Activated naive CD4-positive, alpha-beta T cell treated with anti-CD3 and anti-CD28 coated beads, Interleukin-2, amount 10 ng/mL, durations not matched to agents 7 days and 5 days (primary cell): ENCODE data around the gene NOC4L.

Experiments
- CTCF ChIA-PET: fragments of 350-600 bp; sonication (Branson Sonifier 250); formaldehyde crosslinking; loops from one replicate; lab custom pipeline; 2021; ENCODE audit warnings: antibody characterized with exemption; lab: Charles Lee
- DNase-seq: peaks from one replicate; pipeline ENCODE4 v3.0.0-alpha.2; 2020
- H3K27ac Mint-ChIP-seq: one replicate; pipeline ENCODE4 v1.8.0; 2021; ENCODE audit warnings: mild to moderate bottlenecking, moderate library complexity, mixed read lengths
- H3K27me3 Mint-ChIP-seq: one replicate; pipeline ENCODE4 v1.8.0; 2021; ENCODE audit warnings: mild to moderate bottlenecking, mixed read lengths
- H3K36me3 Mint-ChIP-seq: one replicate; pipeline ENCODE4 v1.8.0; 2021; ENCODE audit warnings: mixed read lengths
- H3K4me1 Mint-ChIP-seq: one replicate; pipeline ENCODE4 v1.8.0; 2021; ENCODE audit warnings: mixed read lengths
- H3K4me3 Mint-ChIP-seq: one replicate; pipeline ENCODE4 v1.8.0; 2021; ENCODE audit warnings: mild to moderate bottlenecking, moderate library complexity, mixed read lengths
- H3K9me3 Mint-ChIP-seq: one replicate; pipeline ENCODE4 v1.8.0; 2021; ENCODE audit warnings: mixed read lengths

Gene NOC4L

DNA sequence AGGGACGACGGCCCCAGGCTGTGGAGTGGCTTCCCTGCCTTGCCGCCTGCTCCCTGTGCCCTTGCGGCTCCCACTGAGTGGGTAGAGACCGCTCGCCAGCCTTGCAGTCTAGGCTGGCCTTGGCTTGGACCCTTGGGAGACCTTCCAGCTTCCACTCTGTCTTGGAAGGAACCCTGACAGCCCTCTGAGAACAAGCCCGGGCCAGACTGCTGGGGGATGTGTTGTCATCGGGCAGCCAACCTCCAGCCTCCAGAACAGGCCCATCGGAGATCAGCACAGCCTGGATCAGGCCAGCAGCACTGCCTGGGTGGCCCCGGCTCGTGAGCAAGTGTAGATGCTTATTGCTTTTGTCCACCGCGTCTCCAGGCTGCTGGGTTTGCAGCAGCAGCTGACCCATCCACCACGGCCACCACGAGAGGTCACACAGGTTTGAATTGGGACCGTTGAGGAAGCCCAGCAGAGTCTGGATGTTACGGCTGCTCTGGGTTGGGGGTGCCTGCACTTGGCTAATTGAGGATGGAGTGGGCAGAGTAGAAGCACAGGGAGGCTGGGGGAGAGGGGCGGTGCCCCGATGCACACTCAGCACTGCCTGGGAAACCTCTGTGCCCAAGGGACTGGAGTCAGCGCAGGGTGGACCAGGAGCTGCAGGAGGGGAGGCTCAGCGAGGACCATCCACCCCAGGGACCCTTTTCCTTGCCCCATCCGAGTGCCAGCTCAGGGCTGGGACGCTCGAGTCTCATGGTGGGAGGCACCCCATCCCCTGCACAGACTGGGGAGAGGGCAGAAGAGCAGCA is 55.5 kb downstream of the NOC4L start:
- H3K4me3 Mint-ChIP-seq = no peak overlapping the region
- DNase-seq = no peak
- H3K36me3 Mint-ChIP-seq = no peaks in the 10 kb centered on the region
- no peaks in the 10 kb centered on the region for H3K9me3 Mint-ChIP-seq
- H3K27me3 Mint-ChIP-seq = peaks cover 15% of the 10 kb centered on the region
- CTCF ChIA-PET = no interaction called here
- no peak overlapping the region for H3K27ac Mint-ChIP-seq
- H3K4me1 Mint-ChIP-seq = no peaks in the 10 kb centered on the region

DNA sequence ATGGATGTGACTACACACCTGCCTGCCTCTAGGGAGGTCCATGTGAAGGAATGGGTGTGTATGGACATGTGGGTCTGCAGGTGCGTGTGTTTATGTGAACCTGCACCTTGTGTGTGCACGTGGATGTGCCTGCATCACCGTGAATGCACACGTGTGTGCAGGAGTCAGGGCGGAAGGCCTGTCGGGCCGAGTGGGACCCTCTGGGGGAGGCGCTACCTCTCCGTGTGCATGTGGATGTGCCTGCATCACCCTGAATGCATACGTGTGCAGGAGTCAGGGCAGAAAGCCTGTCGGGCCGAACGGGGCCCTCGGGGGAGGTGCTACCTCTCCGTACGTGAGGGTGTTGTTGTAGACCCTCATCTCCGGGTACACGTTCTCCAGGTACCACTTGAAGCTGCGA is 56.5 kb downstream of the NOC4L start:
- no peaks in the 10 kb centered on the region for H3K4me1 Mint-ChIP-seq
- H3K9me3 Mint-ChIP-seq = no peaks in the 10 kb centered on the region
- CTCF ChIA-PET = no interaction called here
- no peak overlapping the region for H3K27ac Mint-ChIP-seq
- peaks cover 26% of the 10 kb centered on the region for H3K27me3 Mint-ChIP-seq
- H3K4me3 Mint-ChIP-seq = no peak overlapping the region
- no peaks in the 10 kb centered on the region for H3K36me3 Mint-ChIP-seq
- no peak for DNase-seq

DNA sequence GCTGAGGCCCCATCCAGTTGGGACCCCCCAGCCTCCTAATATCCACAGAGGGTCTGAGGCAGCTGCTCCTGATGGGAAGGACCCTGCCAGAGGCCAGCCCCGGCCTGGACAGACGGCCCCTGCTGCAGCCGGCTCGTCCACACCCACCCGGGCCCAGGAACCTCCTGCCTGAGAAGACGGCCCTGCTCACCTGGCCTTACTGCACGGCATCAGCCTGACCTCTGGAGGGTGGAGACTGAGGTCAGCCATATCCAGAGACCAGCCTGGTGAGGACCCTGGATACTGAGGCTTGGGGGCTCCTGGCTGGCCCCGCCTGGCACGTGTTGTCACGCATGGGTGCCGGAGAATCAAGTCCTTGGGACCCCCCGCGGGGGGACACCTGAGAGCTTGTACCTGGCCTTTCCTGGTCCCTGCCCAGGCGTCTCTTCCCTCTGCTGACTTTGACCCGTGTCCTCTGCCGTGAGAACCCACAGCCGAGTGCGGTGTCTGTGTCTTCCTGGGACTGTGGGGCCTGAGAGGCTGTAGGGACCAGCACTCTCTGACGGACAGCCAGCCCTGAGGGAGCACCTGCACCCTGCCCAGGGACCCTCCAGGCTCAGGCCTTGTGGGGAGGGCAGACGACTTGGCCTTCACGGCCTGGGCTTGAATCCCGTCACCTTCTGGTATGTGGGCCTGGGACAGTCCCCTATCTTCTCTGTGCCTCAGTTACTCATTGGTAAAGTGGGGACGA is 57.3 kb downstream of the NOC4L start:
- no peak for DNase-seq
- Mint-ChIP-seq H3K27ac (no peak overlapping the region), H3K4me3 (no peak overlapping the region), H3K36me3 (no peaks in the 10 kb centered on the region), H3K4me1 (no peaks in the 10 kb centered on the region), H3K9me3 (no peaks in the 10 kb centered on the region), H3K27me3 (peaks cover 34% of the 10 kb centered on the region)
- CTCF ChIA-PET = no interaction called here
